SW 1271 (cell line): ENCODE measurements around the gene CAMTA1.

Source experiments
- DNase-seq, 2 experiments: peaks; one replicate each; lab custom pipeline; 2025; lab: John Stamatoyannopoulos, UW

The CAMTA1 gene

GRCh38 chr1:6873298-6874015, 88.2 kb downstream of the CAMTA1 start:
- DNase-seq, result no peak

- no peak for DNase-seq
These were observed 89.0 kb downstream of the CAMTA1 start for GRCh38 chr1:6874298-6874697.

- no peak for DNase-seq
These were observed 95.9 kb downstream of the CAMTA1 start for GRCh38 chr1:6880951-6881690.

GRCh38 chr1:6882414-6882813, 97.2 kb downstream of the CAMTA1 start:
- DNase-seq, result no peak

GRCh38 chr1:6884652-6885153, 99.4 kb downstream of the CAMTA1 start:
- DNase-seq, result no peak

- DNase-seq, result no peak
These were observed 100.2 kb downstream of the CAMTA1 start for GRCh38 chr1:6885426-6885825.

GRCh38 chr1:6886523-6886922, 101.3 kb downstream of the CAMTA1 start:
- DNase-seq, result no peak

GRCh38 chr1:6888268-6888667, 103.0 kb downstream of the CAMTA1 start:
- DNase-seq, result no peak

- DNase-seq, result no peak
These were observed 103.6 kb downstream of the CAMTA1 start for GRCh38 chr1:6888870-6889269.

- peak in 1 of 2 experiments; percentile 51 for DNase-seq
These were observed 104.7 kb downstream of the CAMTA1 start for GRCh38 chr1:6889875-6890480.

GRCh38 chr1:6890686-6891085, 105.4 kb downstream of the CAMTA1 start:
- DNase-seq, result no peak

- DNase-seq, result no peak
These were observed 106.7 kb downstream of the CAMTA1 start for GRCh38 chr1:6891781-6892579.

GRCh38 chr1:6893388-6893787, 108.1 kb downstream of the CAMTA1 start:
- DNase-seq, result no peak

GRCh38 chr1:6897138-6897537, 111.9 kb downstream of the CAMTA1 start:
- DNase-seq, result no peak

- no peak for DNase-seq
These were observed 113.8 kb downstream of the CAMTA1 start for GRCh38 chr1:6898974-6899539.

GRCh38 chr1:6899621-6900020, 114.4 kb downstream of the CAMTA1 start:
- no peak for DNase-seq

GRCh38 chr1:6902153-6902552, 116.9 kb downstream of the CAMTA1 start:
- no peak for DNase-seq

- no peak for DNase-seq
These were observed 119.4 kb downstream of the CAMTA1 start for GRCh38 chr1:6904476-6905170.

GRCh38 chr1:6905331-6905730, 120.1 kb downstream of the CAMTA1 start:
- DNase-seq, result no peak

GRCh38 chr1:6905790-6906189, 120.5 kb downstream of the CAMTA1 start:
- no peak for DNase-seq

- DNase-seq, result no peak
These were observed 121.5 kb downstream of the CAMTA1 start for GRCh38 chr1:6906783-6907182.
